ENCODE data around the gene EML2.

EML2 gene

DNA sequence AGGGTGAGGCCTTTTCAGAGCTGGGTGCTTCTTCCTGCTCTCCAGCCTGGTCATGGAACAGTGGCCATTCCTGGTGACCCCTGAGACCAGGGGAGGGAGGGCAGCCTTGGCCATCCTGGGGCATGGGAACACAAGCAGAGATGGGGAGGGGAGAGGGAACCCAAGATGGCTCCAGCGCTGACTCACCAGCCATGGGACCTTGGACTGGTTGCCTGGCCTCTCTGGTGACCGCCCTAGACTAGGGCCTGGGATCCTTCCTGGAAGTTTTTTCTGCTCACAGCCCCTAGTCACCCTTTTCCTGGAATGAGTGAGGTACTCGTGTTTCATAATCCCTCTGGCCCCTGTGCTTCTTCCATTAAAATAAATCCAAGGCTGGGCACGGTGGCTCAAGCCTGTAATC, 51.3 kb downstream of the EML2 start:
- no peak for DNase-seq (ENCODE audit: low spot score)

DNA sequence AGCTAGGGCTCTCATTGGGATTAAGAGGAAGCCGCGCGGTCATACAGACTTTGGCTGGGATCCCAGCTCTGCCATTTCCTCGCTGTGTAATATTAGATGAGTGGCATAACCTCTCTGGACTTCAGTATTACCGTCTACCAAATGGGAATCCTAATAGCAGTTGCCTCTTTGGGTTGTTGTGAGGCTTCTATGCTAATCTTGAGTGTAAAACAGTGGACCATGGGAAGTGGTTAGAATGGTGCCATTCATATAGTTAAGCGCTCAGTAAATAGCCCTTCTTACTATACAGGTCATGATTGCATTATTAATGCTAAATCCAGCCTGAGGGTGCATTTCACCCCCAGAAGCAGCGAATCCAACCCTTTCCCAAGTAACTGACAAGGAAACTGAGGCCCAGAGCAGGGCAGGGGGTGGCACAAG, 54.0 kb downstream of the EML2 start:
- no peak for DNase-seq (ENCODE audit: low spot score)

DNA sequence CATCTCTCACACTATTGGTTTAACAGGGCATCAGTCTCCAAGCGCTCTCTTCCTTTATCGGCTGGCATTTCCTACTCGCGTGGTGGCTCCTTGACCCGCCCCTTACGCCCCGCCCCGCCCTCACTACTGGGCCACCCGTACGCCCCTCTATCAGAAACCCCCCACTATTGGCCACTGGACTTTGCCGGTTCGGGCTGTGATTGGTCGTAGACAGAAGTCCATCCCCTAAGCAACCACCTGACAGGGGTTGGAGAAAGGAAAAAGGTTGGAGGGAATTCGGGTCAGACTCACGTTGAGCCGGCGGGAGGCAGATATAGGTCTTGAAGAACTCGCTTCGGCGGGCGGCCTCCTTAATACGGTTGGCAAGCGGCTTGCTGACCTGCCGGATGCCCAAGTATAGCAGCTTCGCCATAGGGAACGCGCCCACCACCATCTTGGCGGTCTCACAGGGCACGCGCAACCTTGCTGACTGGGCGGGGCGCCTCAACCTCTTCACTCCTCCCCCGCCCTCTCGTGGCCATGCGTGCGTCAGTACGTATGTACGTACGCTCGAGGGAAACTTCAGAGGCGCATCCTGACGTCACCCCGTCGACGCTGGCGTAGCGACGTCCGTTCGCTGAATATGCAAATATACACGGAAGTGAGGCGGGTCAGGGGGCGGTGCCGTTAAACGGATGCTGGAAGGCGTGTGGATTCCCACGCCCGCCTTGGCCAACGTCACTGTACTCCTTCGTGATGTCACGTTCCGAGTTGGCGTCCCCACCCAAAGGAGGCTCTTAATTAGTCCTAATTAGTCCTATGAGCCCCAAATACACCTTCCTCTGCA, 54.7 kb downstream of the EML2 start, which contains the start of gene OPA3:
Gene OPA3 (minus strand): TSS at position 471 of the 826 bp plus-strand sequence. CDS start 38 bp downstream, at position 433.
- peak; percentile 99 for DNase-seq (ENCODE audit: low spot score)

DNA sequence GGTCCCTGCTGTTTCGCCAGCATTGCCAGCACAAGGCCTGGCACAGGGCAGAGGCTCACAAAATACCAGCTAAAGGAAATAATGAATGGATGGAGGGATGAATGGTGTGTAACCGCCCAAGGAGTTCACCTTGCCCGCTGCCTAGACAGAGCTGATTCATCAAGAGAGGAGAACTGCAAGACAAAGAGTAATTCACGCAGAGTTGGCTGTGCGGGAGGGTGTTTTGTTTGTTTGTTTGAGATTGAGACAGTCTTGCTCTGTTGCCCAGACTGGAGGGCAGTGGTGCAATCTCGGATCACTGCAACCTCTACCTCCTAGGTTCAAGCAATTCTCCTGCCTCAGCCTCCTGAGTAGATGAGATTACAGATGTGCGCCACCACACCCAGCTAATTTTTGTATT, 57.6 kb downstream of the EML2 start:
- no peak for DNase-seq (ENCODE audit: low spot score)

DNA sequence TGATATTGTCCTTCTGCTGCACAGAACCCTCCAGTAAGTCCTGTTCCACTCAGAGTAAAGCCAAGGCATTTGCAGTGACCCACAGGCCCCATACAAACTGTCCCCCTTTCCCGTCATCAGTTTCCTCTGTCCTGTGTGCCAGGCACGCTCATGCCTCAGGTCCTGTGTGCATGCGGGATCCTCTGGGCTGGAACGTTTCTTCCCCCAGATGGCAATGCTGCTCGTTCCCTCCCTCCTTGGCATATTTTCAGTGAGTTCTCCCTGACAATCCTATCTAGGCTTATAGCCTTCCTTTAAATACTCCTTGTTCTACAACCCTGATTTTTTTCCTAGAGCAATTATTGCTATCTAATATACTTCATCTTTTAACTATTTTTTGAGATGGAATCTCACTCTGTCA, 60.3 kb downstream of the EML2 start:
- no peak for DNase-seq (ENCODE audit: low spot score)

DNA sequence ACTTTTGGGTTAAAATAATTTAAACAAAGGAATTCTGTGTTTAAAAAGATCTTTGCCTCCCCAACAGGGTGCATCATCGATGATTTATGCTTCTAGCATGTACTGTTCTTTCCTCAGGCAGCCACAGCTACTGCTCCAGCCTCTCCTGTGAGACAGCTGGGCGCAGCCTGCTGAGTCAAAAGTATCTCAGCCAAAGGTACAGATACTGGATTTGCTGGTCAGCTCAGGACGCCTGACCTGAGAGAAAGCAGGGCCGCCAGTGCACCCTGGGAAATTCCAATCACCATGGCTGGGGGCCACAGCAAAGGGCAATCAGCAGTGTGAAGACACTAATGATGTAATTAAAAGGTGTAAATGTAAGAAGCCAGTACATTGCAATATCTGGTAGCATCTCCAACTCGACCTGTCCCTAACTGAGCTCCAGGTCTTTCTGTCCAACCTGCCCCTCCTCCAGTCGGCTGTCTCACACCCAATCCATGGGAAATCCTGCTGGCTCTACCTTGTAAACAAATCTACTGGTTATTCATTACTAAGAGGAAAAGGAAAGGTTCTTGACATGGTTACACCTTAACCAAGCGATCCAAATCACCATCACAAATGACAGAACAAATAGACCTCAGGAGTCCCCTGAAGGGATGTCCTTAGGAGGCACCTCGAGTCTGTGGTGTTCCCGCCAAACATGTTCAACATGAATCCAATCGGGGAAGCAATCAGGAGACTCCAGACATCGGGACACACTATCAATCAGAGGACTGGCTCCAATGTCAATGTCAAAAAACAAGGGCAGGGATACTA, 61.9 kb downstream of the EML2 start:
- DNase-seq (ENCODE audit: low spot score) = no peak

DNA sequence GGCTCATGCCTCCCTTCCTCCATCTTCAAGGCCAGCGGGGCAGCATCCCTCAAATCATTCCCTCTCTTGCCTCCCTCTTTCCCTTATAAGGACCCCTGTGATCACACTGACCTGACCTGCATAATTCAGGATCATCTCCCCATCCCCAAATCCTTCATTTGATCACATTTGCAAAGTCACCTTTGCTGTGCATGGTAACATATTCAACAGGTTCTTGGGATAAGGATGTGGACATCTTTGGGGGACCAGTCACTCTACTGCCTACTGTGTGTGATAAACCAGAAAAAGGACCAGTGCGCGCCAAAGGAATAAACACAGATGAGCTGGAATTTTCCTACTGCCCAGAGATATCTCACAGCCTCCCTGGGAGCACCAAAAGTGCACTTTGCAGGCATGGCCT, 62.5 kb downstream of the EML2 start:
- DNase-seq (ENCODE audit: low spot score) = no peak

DNA sequence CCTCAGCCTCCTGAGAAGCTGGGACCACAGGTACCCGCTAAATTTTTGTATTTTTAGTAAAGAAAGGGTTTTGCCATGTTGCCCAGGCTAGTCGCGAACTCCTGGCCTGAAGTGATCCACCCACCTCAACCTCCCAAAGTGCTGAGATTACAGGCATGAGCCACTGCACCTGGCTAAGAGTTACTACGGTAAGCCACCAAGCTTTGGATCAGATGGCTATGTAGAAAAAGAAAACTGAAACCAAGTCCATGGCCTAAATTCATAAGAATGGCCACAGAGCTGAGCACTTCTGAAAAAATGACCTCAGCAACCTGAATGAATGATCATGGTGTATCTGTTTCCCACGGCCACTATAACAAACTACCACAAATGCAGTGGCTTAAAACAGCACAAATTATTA, 64.0 kb downstream of the EML2 start:
- no peak for DNase-seq (ENCODE audit: low spot score)

DNA sequence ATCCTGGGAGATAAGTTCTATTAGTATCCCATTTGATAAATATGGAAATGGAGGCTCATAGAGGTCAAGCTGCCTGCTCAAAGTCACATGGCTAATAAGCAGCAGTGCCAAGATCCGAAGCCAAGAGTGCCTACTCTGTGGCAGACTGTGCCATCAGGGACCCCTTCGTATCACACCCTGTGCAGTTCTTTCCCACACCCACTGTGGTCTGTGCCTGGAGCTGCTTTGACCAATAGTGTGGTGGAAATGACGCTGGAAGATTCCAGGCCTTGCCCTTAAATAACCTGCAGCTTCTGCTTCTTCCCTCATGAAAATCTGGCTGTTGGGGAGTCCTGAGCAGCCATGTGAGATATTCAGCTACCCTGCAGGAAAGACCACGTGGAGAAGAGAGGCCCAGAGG, 64.7 kb downstream of the EML2 start:
- DNase-seq (ENCODE audit: low spot score) = no peak

DNA sequence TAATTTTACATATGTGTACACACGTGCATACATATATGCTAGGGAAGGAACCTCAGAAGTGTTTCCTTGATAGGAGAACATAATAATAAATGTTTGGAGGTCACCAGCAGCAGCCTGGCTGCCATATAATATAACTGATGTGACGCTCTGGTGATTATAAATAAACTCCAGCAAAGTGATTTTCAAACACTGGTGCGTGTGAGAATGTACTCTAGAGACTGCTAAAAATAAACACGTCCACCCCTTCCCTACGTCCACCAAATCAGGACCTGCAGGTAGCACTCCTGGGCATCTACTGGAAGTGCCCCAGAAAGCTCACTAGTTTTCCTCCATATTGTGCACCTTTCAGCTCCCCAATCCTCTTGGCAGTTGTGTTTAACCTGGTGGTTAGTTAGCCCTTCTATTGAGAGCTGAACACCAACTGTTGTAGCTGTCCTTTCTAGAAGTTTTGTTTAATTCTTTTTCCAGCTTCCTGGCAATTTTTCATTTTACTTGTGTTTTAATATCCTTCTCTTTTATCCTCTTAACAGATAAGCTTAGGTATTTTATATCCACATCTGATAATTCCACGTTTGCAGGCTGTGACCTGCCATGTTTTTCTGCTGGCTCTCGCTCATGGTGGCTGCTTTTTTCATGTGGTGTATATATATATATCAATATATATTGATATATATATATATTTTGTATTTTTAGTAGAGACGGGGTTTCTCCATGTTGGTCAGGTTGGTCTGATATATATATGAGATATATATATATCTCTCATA, 67.6 kb downstream of the EML2 start:
- no peak for DNase-seq (ENCODE audit: low spot score)

DNA sequence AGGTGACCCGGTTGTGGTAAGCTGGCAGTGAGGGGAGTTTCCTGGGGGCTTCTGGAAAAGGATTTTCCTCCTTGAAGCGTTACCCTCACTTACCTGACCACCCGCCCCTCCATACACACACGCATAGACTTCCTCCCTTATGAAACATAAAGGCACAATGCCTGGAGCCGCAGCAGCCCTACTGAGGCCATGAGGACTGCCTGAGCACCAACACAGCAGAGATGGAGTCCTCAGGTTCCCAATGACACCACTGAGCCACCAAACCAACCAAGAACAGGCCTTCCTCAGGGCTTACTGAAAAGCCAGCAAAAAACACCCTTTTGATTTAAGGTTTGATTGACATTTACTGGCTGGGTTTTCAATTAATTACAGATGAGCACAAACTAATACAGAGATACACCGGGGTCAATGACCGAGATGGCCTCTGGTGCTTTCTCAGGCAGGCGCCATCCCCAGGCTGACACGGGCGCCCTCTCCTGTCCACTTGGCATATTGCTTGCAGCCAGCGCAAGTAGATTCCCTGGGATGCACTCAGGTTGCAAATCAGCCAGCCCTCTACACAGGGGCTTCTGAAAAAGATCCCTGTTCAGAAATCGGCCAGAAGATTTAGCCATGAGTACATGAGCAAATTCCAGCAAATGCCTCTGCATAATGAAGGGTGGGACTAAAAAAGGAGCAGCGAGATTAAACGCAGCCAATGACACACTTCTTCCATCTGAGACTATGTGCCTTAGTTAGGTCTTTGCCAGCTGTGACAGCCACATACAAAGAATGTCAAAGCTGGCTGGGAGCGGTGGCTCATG, 69.4 kb downstream of the EML2 start:
- DNase-seq (ENCODE audit: low spot score) = peak; percentile 57

DNA sequence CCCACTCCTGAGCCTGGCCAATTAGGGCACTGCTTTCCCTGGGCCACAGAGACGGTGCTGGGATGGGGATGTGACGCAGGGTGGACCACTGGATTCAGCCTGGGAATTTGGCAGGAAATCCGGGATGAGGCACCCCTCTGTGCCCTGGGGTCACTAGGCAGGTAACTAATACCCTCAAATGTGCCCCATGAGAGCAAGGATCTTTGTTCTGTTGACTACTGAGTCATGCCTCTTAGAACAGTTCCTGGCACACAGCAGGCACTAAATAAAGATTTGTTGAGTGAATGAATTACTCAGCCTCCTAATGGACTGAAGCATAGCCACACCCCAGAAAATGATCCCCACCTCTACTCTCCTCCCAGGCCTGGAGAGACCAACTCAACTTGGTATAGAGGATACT, 70.5 kb downstream of the EML2 start:
- DNase-seq (ENCODE audit: low spot score) = no peak

DNA sequence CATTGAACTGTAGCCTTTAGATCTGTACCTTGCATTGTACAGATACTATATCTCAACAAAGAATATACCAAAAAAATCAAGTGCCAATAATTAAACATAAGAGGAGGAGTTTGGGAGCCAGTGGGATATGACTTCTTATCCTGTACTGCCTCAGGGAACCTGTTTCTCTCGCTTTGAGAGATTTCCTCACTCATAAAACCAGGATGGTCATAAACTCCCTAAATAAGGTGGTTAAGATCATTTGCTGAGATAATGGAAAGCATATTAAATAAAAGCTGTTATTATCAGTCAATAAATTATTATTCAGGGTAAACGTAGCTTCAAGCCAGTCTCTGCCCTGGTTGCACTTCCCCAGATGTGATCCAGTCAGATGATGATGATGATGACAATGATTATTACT, 71.6 kb downstream of the EML2 start:
- DNase-seq (ENCODE audit: low spot score) = no peak

DNA sequence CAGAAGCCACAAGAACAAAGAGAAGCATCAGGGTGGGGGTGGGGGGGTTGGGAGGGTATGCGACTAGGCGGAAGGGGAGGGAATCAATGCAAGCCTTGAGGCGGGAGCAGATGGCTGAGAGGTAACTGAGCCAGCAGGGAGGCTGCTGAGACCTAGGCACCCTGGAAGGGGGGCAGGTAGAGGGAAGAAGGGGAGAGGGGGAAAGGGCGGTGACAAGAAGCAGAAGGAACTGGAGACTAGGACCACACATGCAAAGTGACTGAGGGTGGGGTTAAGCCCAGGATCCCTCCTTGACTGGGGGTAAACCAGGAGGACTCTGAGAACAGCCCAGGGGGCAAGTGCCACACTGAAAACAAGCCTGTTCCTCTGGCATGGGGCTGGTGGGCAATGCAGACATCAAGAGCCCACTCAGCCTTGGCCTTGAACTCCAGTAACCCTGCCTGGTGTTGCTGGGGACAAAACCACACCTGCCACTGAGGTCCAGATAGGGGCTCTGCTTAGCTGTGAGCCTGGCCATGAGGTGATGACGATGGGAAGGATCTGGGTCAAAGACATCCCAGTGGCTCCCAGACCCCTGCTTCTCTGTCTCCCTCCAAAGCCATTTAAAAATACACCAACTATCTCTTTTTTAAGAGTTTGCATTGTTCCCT, 74.9 kb downstream of the EML2 start:
- DNase-seq (ENCODE audit: low spot score) = no peak

DNA sequence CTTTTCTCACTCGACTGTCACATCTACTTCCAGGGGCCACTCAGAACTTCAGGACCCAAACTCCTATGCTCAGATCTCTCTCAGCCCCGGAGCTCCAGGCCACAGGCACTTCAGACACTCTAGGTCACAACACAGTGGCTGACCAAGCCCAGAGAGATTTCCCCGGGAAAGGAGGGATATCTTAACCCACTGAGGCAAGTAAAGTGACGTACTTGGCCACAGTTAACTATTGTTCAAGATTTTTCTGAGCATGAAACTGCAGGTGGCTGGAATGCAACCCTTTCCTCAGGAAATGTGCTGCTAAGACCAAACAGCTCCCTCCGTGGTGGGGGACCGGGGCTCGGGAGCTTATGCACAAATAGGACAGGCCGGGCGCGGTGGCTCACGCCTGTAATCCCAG, 78.5 kb downstream of the EML2 start:
- no peak for DNase-seq (ENCODE audit: low spot score)

DNA sequence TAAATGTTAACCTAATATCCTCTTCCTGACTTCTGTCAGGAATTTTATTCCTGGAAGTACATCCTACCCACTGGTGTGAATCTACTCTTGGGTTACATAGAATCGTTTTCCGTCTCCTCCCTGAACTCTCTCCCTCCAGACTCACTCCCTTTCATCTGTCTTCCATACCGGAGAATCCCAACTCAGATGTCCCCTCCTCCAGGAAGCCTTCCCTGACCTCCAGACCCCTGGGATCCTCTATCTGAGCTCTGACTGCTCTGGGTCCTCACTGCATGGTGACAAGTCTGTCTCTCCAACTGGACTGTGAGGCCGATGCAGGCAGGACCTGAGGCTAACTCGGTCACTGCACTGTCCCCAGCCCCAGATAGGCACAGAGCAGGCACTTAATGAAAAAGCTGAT, 79.2 kb downstream of the EML2 start:
- DNase-seq (ENCODE audit: low spot score) = no peak
